GM19467 (cell line): ENCODE measurements around the gene CFAP161.

Experiments
- ATAC-seq: cut with Tn5 transposase; IDR thresholded peaks from one replicate; pipeline ENCODE4 v1.9.1; 2021; ENCODE audit warnings: mild to moderate bottlenecking, moderate library complexity; ENCODE audit not compliant: unreplicated experiment

Gene CFAP161

GRCh38 chr15:81182031-81182755, 48.1 kb downstream of the CFAP161 start:
- no peak for ATAC-seq

- no peak for ATAC-seq
Measured at GRCh38 chr15:81182756-81183438, 48.8 kb downstream of the CFAP161 start.

- ATAC-seq, result no peak
Measured at GRCh38 chr15:81183439-81183775, 49.3 kb downstream of the CFAP161 start.

GRCh38 chr15:81184188-81184587, 50.1 kb downstream of the CFAP161 start:
- ATAC-seq, result no peak

GRCh38 chr15:81185631-81186295, 51.7 kb downstream of the CFAP161 start:
- no peak for ATAC-seq

- ATAC-seq, result no peak
Measured at GRCh38 chr15:81188354-81188753, 54.3 kb downstream of the CFAP161 start.

GRCh38 chr15:81189583-81190283, 55.7 kb downstream of the CFAP161 start:
- no peak for ATAC-seq

GRCh38 chr15:81190922-81191507, 56.9 kb downstream of the CFAP161 start:
- no peak for ATAC-seq

- no peak for ATAC-seq
Measured at GRCh38 chr15:81191701-81192100, 57.6 kb downstream of the CFAP161 start.

- ATAC-seq, result no peak
Measured at GRCh38 chr15:81194723-81195122, 60.7 kb downstream of the CFAP161 start.

- no peak for ATAC-seq
Measured at GRCh38 chr15:81195339-81195864, 61.3 kb downstream of the CFAP161 start.

GRCh38 chr15:81196576-81197254, 62.6 kb downstream of the CFAP161 start, which contains the start of gene IL16:
Gene IL16 (plus strand): TSS chr15:81196879. CDS start chr15:81225400, 28,521 bp downstream.
- no peak for ATAC-seq

GRCh38 chr15:81197255-81197630, 63.2 kb downstream of the CFAP161 start:
- ATAC-seq, result no peak

GRCh38 chr15:81197688-81198281, 63.7 kb downstream of the CFAP161 start:
- no peak for ATAC-seq
